H9 (cell line): ENCODE data around the gene VAV3. TPM values are rescaled to one million over a fixed set of nuclear protein-coding genes. Genes with fewer than 3 reads are reported as not detected.

ENCODE experiments used
- DNase-seq: peaks from one replicate; pipeline ENCODE4 v3.0.0-alpha.2; 2017
- H2AFZ ChIP-seq: one replicate; pipeline ENCODE4 v1.6.1; 2013; ENCODE audit warnings: mild to moderate bottlenecking, low read length, control low read depth, moderate library complexity
- H2AK5ac ChIP-seq: 2 replicates; pipeline ENCODE4 v1.6.1; 2013; ENCODE audit warnings: low read length, control low read depth, mixed read lengths; ENCODE audit not compliant: insufficient read length
- H2BK120ac ChIP-seq: one replicate; pipeline ENCODE4 v1.6.1; 2013; ENCODE audit warnings: low read depth, mild to moderate bottlenecking, low read length, control low read depth, inconsistent platforms; ENCODE audit not compliant: poor library complexity, severe bottlenecking
- H2BK12ac ChIP-seq: 2 replicates; pipeline ENCODE4 v1.6.1; 2013; ENCODE audit warnings: low read length, control low read depth, mixed read lengths, low read depth; ENCODE audit not compliant: insufficient read length
- H2BK15ac ChIP-seq: 2 replicates; pipeline ENCODE4 v1.6.1; 2013; ENCODE audit warnings: low read depth, low read length, control low read depth
- H2BK20ac ChIP-seq: one replicate; pipeline ENCODE4 v1.6.1; 2013; ENCODE audit warnings: low read depth, mild to moderate bottlenecking, low read length, control low read depth, inconsistent platforms; ENCODE audit not compliant: poor library complexity, severe bottlenecking
- H2BK5ac ChIP-seq: 2 replicates; pipeline ENCODE4 v1.6.1; 2013; ENCODE audit warnings: low read length, control low read depth, mixed read lengths; ENCODE audit not compliant: insufficient read length
- H3K14ac ChIP-seq: 2 replicates; pipeline ENCODE4 v1.6.1; 2013; ENCODE audit warnings: low read length, control low read depth; ENCODE audit not compliant: insufficient read depth
- H3K18ac ChIP-seq: 2 replicates; pipeline ENCODE4 v1.6.1; 2013; ENCODE audit warnings: low read depth, mild to moderate bottlenecking, mixed read lengths, low read length, control low read depth; ENCODE audit not compliant: insufficient read length
- H3K23ac ChIP-seq: 2 replicates; pipeline ENCODE4 v1.6.1; 2013; ENCODE audit warnings: low read length, control low read depth, mixed read lengths, low read depth; ENCODE audit not compliant: insufficient read length
- H3K23me2 ChIP-seq: 2 replicates; pipeline ENCODE4 v1.6.1; 2013; ENCODE audit warnings: low read depth, mild to moderate bottlenecking, mixed read lengths, low read length, control low read depth; ENCODE audit not compliant: insufficient read length, poor library complexity, severe bottlenecking
- H3K27ac ChIP-seq: 2 replicates; pipeline ENCODE4 v1.5.1; 2013; ENCODE audit warnings: low read length, control low read depth, mixed read lengths, low read depth; ENCODE audit not compliant: insufficient read length
- H3K27me3 ChIP-seq: 2 replicates; pipeline ENCODE4 v1.6.1; 2013; ENCODE audit warnings: low read length, control low read depth, inconsistent platforms; ENCODE audit not compliant: insufficient read depth
- H3K4ac ChIP-seq: 2 replicates; pipeline ENCODE4 v1.6.1; 2013; ENCODE audit warnings: low read depth, mild to moderate bottlenecking, control low read depth, inconsistent platforms, low read length, moderate library complexity
- H3K4me1 ChIP-seq: 2 replicates; pipeline ENCODE4 v1.6.1; 2013; ENCODE audit warnings: low read length, control low read depth, inconsistent platforms; ENCODE audit not compliant: insufficient read depth
- H3K4me2 ChIP-seq: 2 replicates; pipeline ENCODE4 v1.6.1; 2013; ENCODE audit warnings: low read length, control low read depth, mixed read lengths; ENCODE audit not compliant: insufficient read length, insufficient read depth
- H3K56ac ChIP-seq: 2 replicates; pipeline ENCODE4 v1.6.1; 2013; ENCODE audit warnings: low read depth, mild to moderate bottlenecking, mixed read lengths, low read length, control low read depth; ENCODE audit not compliant: insufficient read length
- H3K79me1 ChIP-seq: 2 replicates; pipeline ENCODE4 v1.6.1; 2013; ENCODE audit warnings: low read depth, mild to moderate bottlenecking, moderate library complexity, low read length, control low read depth, inconsistent platforms; ENCODE audit not compliant: insufficient read depth, poor library complexity, severe bottlenecking
- H3K79me2 ChIP-seq: 2 replicates; pipeline ENCODE4 v1.6.1; 2013; ENCODE audit warnings: low read length, control low read depth, inconsistent platforms; ENCODE audit not compliant: insufficient read depth
- H3K9ac ChIP-seq: 2 replicates; pipeline ENCODE4 v1.6.1; 2013; ENCODE audit warnings: low read length, control low read depth, mixed read lengths; ENCODE audit not compliant: insufficient read length; ENCODE audit errors: extremely low read depth
- H3K9me3 ChIP-seq: one replicate; pipeline ENCODE4 v1.6.1; 2013; ENCODE audit warnings: low read depth, low read length, inconsistent platforms; ENCODE audit not compliant: control insufficient read depth
- H3T11ph ChIP-seq: one replicate; pipeline ENCODE4 v1.6.1; 2013; ENCODE audit warnings: mild to moderate bottlenecking, low read length, control low read depth, inconsistent platforms
- H4K20me1 ChIP-seq: one replicate; pipeline ENCODE4 v1.6.1; 2013; ENCODE audit not compliant: control insufficient read depth, insufficient read length, insufficient read depth
- H4K5ac ChIP-seq: 2 replicates; pipeline ENCODE4 v1.6.1; 2013; ENCODE audit warnings: low read depth, mild to moderate bottlenecking, mixed read lengths, low read length, control low read depth; ENCODE audit not compliant: insufficient read length
- H4K8ac ChIP-seq: replicated peaks from 2 replicates; pipeline ENCODE4 v1.6.1; 2013; ENCODE audit warnings: low read length, control low read depth, mixed read lengths, low read depth; ENCODE audit not compliant: insufficient read length
- H4K91ac ChIP-seq: 2 replicates; pipeline ENCODE4 v1.6.1; 2013; ENCODE audit warnings: low read depth, mild to moderate bottlenecking, moderate library complexity, mixed read lengths, low read length, control low read depth; ENCODE audit not compliant: insufficient read length
- H3K27ac Mint-ChIP-seq, 3 experiments: 2 replicates in 2 of 3; 3 replicates in 1 of 3; pipeline ENCODE4 v1.8.0; 2020 to 2021; ENCODE audit warnings: mixed read lengths in 3 of 3, mild to moderate bottlenecking in 1 of 3, moderate library complexity in 1 of 3
- H3K27me3 Mint-ChIP-seq: 2 replicates; pipeline ENCODE4 v1.8.0; 2021; ENCODE audit warnings: low read depth, mild to moderate bottlenecking, moderate library complexity, mixed read lengths
- H3K36me3 Mint-ChIP-seq, 3 experiments: 2 replicates in 2 of 3; 3 replicates in 1 of 3; pipeline ENCODE4 v1.8.0; 2020 to 2021; ENCODE audit warnings: low read depth in 3 of 3, mixed read lengths in 3 of 3; ENCODE audit not compliant: insufficient read depth in 1 of 3
- H3K4me1 Mint-ChIP-seq, 2 experiments: 2 replicates each; pipeline ENCODE4 v1.8.0; 2020; ENCODE audit warnings: mixed read lengths in 2 of 2
- H3K4me3 Mint-ChIP-seq, 2 experiments: 2 replicates in 1 of 2; 3 replicates in 1 of 2; pipeline ENCODE4 v1.8.0; 2020 to 2021; ENCODE audit warnings: mild to moderate bottlenecking in 2 of 2, mixed read lengths in 2 of 2, moderate library complexity in 1 of 2
- H3K9me3 Mint-ChIP-seq, 2 experiments: 2 replicates in 1 of 2; 3 replicates in 1 of 2; pipeline ENCODE4 v1.8.0; 2020; ENCODE audit warnings: mild to moderate bottlenecking in 2 of 2, mixed read lengths in 2 of 2, moderate library complexity in 1 of 2
- CTCF ChIP-seq: fragments of 200-600 bp; sonication (generic); conservative IDR thresholded peaks from 3 replicates; pipeline ENCODE4 v1.8.0; 2021; ENCODE audit warnings: antibody characterized with exemption, mild to moderate bottlenecking
- WGBS: extraction: QIAGEN DNeasy Blood & Tissue Kit; methylation state at CpG from one replicate; pipeline ENCODE4 v1.1.7; 2013; ENCODE audit warnings: missing lambda C conversion rate, low lambda C conversion rate, mixed read lengths; ENCODE audit not compliant: insufficient read length; ENCODE audit errors: extremely low coverage; 5-methylcytosine and 5-hydroxymethylcytosine counted together
- total RNA-seq: library from RNA; stranded (reverse); gene quantifications from 2 replicates; pipeline ENCODE4 v1.2.1, GENCODE V29; 2021

VAV3 gene
- total RNA-seq, 1 experiment from 2014 or later, result 5.1 TPM

GRCh38 chr1:107532318-107532717, 432.7 kb downstream of the VAV3 start:
- H2BK5ac ChIP-seq, result no peak overlapping the region
- H2AK5ac ChIP-seq, result no peak overlapping the region
- peaks cover 14 to 19% of the 10 kb centered on the region in 2 experiments for H3K4me1 Mint-ChIP-seq
- H2BK15ac ChIP-seq, result no peak overlapping the region
- no peaks in the 10 kb centered on the region for H3K9me3 Mint-ChIP-seq
- H4K5ac ChIP-seq, result no peak overlapping the region
- H3K23me2 ChIP-seq, result no peaks in the 10 kb centered on the region
- no peak overlapping the region for H3K14ac ChIP-seq
- H2BK120ac ChIP-seq, result no peak overlapping the region
- no peaks in the 10 kb centered on the region for H4K20me1 ChIP-seq
- no peak for TF ChIP-seq CTCF
- no peaks in the 10 kb centered on the region for H3K79me1 ChIP-seq
- WGBS, result no CpG with 5 or more reads among the region's 5 CpGs
- H4K8ac ChIP-seq, result no peak overlapping the region
- no peaks in the 10 kb centered on the region; a peak in 1 of 7 replicates for H3K36me3 Mint-ChIP-seq
- no peak overlapping the region for H2BK12ac ChIP-seq
- H3K27ac ChIP-seq, result no peak overlapping the region
- H2AFZ ChIP-seq, result no peak overlapping the region
- no peak overlapping the region for H3K18ac ChIP-seq
- no peak overlapping the region for H3K4ac ChIP-seq
- H3K4me2 ChIP-seq, result no peak overlapping the region
- no peak overlapping the region for H3T11ph ChIP-seq
- H3K4me3 Mint-ChIP-seq, result no peak overlapping the region
- H3K27ac Mint-ChIP-seq, result no peak overlapping the region; a peak in 1 of 7 replicates
- no peaks in the 10 kb centered on the region for H3K4me1 ChIP-seq
- H3K27me3 Mint-ChIP-seq, result no peaks in the 10 kb centered on the region
- H4K91ac ChIP-seq, result no peak overlapping the region
- DNase-seq, result peak; percentile 30
- H2BK20ac ChIP-seq, result no peak overlapping the region
- H3K9me3 ChIP-seq, result no peaks in the 10 kb centered on the region
- H3K23ac ChIP-seq, result no peak overlapping the region
- no peak overlapping the region for H3K56ac ChIP-seq
- no peak overlapping the region for H3K9ac ChIP-seq
- H3K27me3 ChIP-seq, result no peaks in the 10 kb centered on the region
- H3K79me2 ChIP-seq, result no peaks in the 10 kb centered on the region
